T-cell (primary cell): ENCODE measurements around the gene ELOF1. TPM values are rescaled to one million over a fixed set of nuclear protein-coding genes. Genes with fewer than 3 reads are reported as not detected.
A peak's percentile ranks its signal among the peaks of the same experiment; 100 is the strongest.
"Not testable (repeated sequence)": the region's sequence is repeated elsewhere in the genome, so short reads cannot be mapped to it uniquely, and the experiment has no call there.

Source experiments
- ATAC-seq, 4 experiments: fragments of 200-7000 bp in 3 of 4; fragments of 150-1000 bp in 1 of 4; cut with Tn5 transposase; replicated peaks in 1 of 4; 1 replicate in 3 of 4; 2 replicates in 1 of 4; pipeline ENCODE4 v1.10.0; 2021; ENCODE audit warnings: moderate library complexity in 3 of 4, mild to moderate bottlenecking in 2 of 4, moderate number of reproducible peaks in 1 of 4
- CTCF ChIA-PET, 2 donors: fragments of 300-600 bp; sonication (Branson Sonifier 250); formaldehyde crosslinking; loops; one replicate each; lab custom pipeline; 2022; ENCODE audit warnings: antibody characterized with exemption in 2 of 2; lab: Charles Lee
- POLR2A ChIA-PET, 2 donors: fragments of 300-600 bp; sonication (Branson Sonifier 250); formaldehyde crosslinking; loops; one replicate each; lab custom pipeline; 2022; ENCODE audit warnings: antibody characterized with exemption in 2 of 2; lab: Charles Lee
- DNase-seq, 35 experiments: peaks; one replicate each; pipeline versions ENCODE4 v3.0.0 to v3.0.0-alpha.2; 2013 to 2023
- H3K27ac ChIP-seq: one replicate; pipeline ENCODE4 v1.5.1; 2013; ENCODE audit warnings: low read length
- H3K27me3 ChIP-seq, 2 experiments: replicated peaks in 1 of 2; 1 replicate in 1 of 2; 2 replicates in 1 of 2; pipeline versions ENCODE4 v1.6.1 to v1.7.0; 2013; ENCODE audit warnings: low read length in 1 of 2, mixed read lengths in 1 of 2; ENCODE audit not compliant: control insufficient read depth in 2 of 2, insufficient read depth in 2 of 2; ENCODE audit errors: extremely low read depth in 1 of 2
- H3K36me3 ChIP-seq, 2 donors: 1 replicate in 1 of 2; 2 replicates in 1 of 2; pipeline versions ENCODE4 v1.6.1 to v1.7.0; 2013; ENCODE audit warnings: low read length in 1 of 2; ENCODE audit not compliant: control insufficient read depth in 2 of 2, insufficient read depth in 1 of 2; ENCODE audit errors: extremely low read depth in 1 of 2
- H3K4me1 ChIP-seq, 2 experiments: 1 replicate in 1 of 2; 2 replicates in 1 of 2; pipeline versions ENCODE4 v1.6.1 to v1.7.0; 2013; ENCODE audit warnings: low read length in 2 of 2, mixed read lengths in 1 of 2; ENCODE audit not compliant: insufficient read depth in 2 of 2, control insufficient read depth in 1 of 2; ENCODE audit errors: extremely low read depth in 1 of 2
- H3K4me3 ChIP-seq, 2 donors: 1 replicate in 1 of 2; 2 replicates in 1 of 2; pipeline versions ENCODE4 v1.5.1 to v1.7.0; 2013; ENCODE audit warnings: mild to moderate bottlenecking in 2 of 2, low read length in 1 of 2, moderate library complexity in 1 of 2; ENCODE audit not compliant: control insufficient read depth in 1 of 2; ENCODE audit errors: extremely low read depth in 1 of 2
- H3K9me3 ChIP-seq: 2 replicates; pipeline ENCODE4 v1.7.0; 2013
- H3K27ac Mint-ChIP-seq, 2 donors: one replicate each; pipeline ENCODE4 v1.8.0; 2020 to 2021; ENCODE audit warnings: mild to moderate bottlenecking in 2 of 2, mixed read lengths in 2 of 2
- H3K27me3 Mint-ChIP-seq, 2 donors: one replicate each; pipeline ENCODE4 v1.8.0; 2021 to 2022; ENCODE audit warnings: mixed read lengths in 2 of 2
- H3K36me3 Mint-ChIP-seq: one replicate; pipeline ENCODE4 v1.8.0; 2021; ENCODE audit warnings: mixed read lengths
- H3K4me1 Mint-ChIP-seq, 3 donors: one replicate each; pipeline ENCODE4 v1.8.0; 2020 to 2022; ENCODE audit warnings: mixed read lengths in 3 of 3, mild to moderate bottlenecking in 1 of 3
- H3K4me3 Mint-ChIP-seq, 3 donors: one replicate each; pipeline ENCODE4 v1.8.0; 2020 to 2022; ENCODE audit warnings: mild to moderate bottlenecking in 3 of 3, mixed read lengths in 3 of 3, moderate library complexity in 3 of 3
- H3K9me3 Mint-ChIP-seq, 3 donors: one replicate each; pipeline ENCODE4 v1.8.0; 2020 to 2022; ENCODE audit warnings: mixed read lengths in 3 of 3
- WGBS: methylation state at CpG from one replicate; pipeline ENCODE4 v1.1.5; 2013; ENCODE audit warnings: missing lambda C conversion rate; ENCODE audit not compliant: insufficient coverage; 5-methylcytosine and 5-hydroxymethylcytosine counted together
- total RNA-seq, 35 experiments: library from RNA in 6 of 35; stranded (reverse) in 6 of 35; fragments of 120-200 nt in 1 of 35; gene quantifications; one replicate each; pipeline versions ENCODE4 v1.2.1 to v1.2.4 and lab custom pipeline; 2013 to 2026

The ELOF1 gene
- total RNA-seq, 5 donors from 2014 or later (not counting 1 experiment from before 2014, with no cell fraction given): 38.3 to 48.2 (median 46.6) TPM

- H3K4me1 ChIP-seq, H3K27me3 Mint-ChIP-seq, H3K36me3 Mint-ChIP-seq, H3K4me3 Mint-ChIP-seq, H3K9me3 Mint-ChIP-seq, H3K9me3 ChIP-seq, H3K27ac ChIP-seq, H3K36me3 ChIP-seq, POLR2A ChIA-PET, ATAC-seq, H3K27me3 ChIP-seq, H3K27ac Mint-ChIP-seq, H3K4me3 ChIP-seq, DNase-seq: not testable (repeated sequence)
- CTCF ChIA-PET: interaction anchor here in 1 of 2 donors (0.6 kb wide), 1 partner anchor 134 kb away, joined by 4 read pairs; no protein-coding TSS in a partner anchor
- H3K4me1 Mint-ChIP-seq: peaks cover under 1 to 11% (median 5%) of the 10 kb centered on the region in 3 donors
- WGBS: no CpG with 5 or more reads among the region's 5 CpGs
Measured at GRCh38 chr19:11565649-11565980, 6.6 kb upstream of the ELOF1 start.

- ATAC-seq, H3K36me3 ChIP-seq, CTCF ChIA-PET, H3K9me3 ChIP-seq, H3K27ac ChIP-seq, H3K4me3 ChIP-seq, H3K27me3 Mint-ChIP-seq, H3K4me3 Mint-ChIP-seq, H3K9me3 Mint-ChIP-seq, H3K27ac Mint-ChIP-seq, H3K36me3 Mint-ChIP-seq, DNase-seq, H3K27me3 ChIP-seq: not testable (repeated sequence)
- peaks cover 2 to 14% of the 10 kb centered on the region in 2 experiments for H3K4me1 ChIP-seq
- POLR2A ChIA-PET: interaction anchor here (0.5 to 1.1 kb wide), 3 partner anchors 11 to 141 kb away, joined by 3 to 4 read pairs (median 4); no protein-coding TSS in a partner anchor
- WGBS: 100% methylated on average over 1 of the region's 6 CpGs
- H3K4me1 Mint-ChIP-seq: peaks cover 10 to 19% (median 14%) of the 10 kb centered on the region in 3 donors
Measured at GRCh38 chr19:11564082-11564807, 5.2 kb upstream of the ELOF1 start.

GRCh38 chr19:11563532-11563931 is 4.5 kb upstream of the ELOF1 start:
- ChIA-PET POLR2A (interaction anchor here (0.6 to 1.1 kb wide), 3 partner anchors 12 to 446 kb away, joined by 4 to 5 read pairs (median 4); no protein-coding TSS in a partner anchor), CTCF (no interaction called here)
- no peak overlapping the region for H3K27ac Mint-ChIP-seq

GRCh38 chr19:11560404-11561051 is 1.5 kb upstream of the ELOF1 start:
- DNase-seq (peak in 32 of 35 experiments; percentile 18 to 83 (median 50)), ATAC-seq (peak in 2 of 4 experiments; percentile 18 to 50)
- H3K27ac Mint-ChIP-seq: peak overlapping the region; percentile 13 to 42
- H3K36me3 Mint-ChIP-seq: peaks cover 10% of the 10 kb centered on the region
- 18% methylated on average over 6 of the region's 9 CpGs for WGBS
- no peaks in the 10 kb centered on the region for H3K9me3 Mint-ChIP-seq
- CTCF ChIA-PET: interaction anchor here (0.7 to 1.4 kb wide), 8 partner anchors 18 to 27 kb away, joined by 3 to 10 read pairs (median 4); no protein-coding TSS in a partner anchor
- no peaks in the 10 kb centered on the region for H3K27me3 Mint-ChIP-seq
- H3K36me3 ChIP-seq: peaks cover 0 to under 1% of the 10 kb centered on the region in 2 donors
- no peaks in the 10 kb centered on the region for H3K9me3 ChIP-seq
- H3K4me3 ChIP-seq: no peak overlapping the region
- H3K27ac ChIP-seq: no peak overlapping the region
- no peaks in the 10 kb centered on the region for H3K27me3 ChIP-seq
- H3K4me1 Mint-ChIP-seq: peaks cover 39 to 43% (median 42%) of the 10 kb centered on the region in 3 donors
- H3K4me1 ChIP-seq: peaks cover 9 to 30% of the 10 kb centered on the region in 2 experiments
- peak overlapping the region; percentile 63 to 98 (median 86) for H3K4me3 Mint-ChIP-seq
- POLR2A ChIA-PET: no interaction called here

More at GRCh38 chr19:11563532-11563931, 4.5 kb upstream of the ELOF1 start:
- peaks cover 17 to 22% (median 17%) of the 10 kb centered on the region in 3 donors for H3K4me1 Mint-ChIP-seq
- no peak overlapping the region for H3K27ac ChIP-seq
- H3K27me3 ChIP-seq: no peaks in the 10 kb centered on the region
- peaks cover 0 to 5% of the 10 kb centered on the region in 2 donors for H3K36me3 ChIP-seq
- no peaks in the 10 kb centered on the region for H3K9me3 Mint-ChIP-seq
- no peak overlapping the region for H3K4me3 Mint-ChIP-seq
- H3K36me3 Mint-ChIP-seq: peaks cover 3% of the 10 kb centered on the region
- H3K27me3 Mint-ChIP-seq: no peaks in the 10 kb centered on the region
- peaks cover 2 to 16% of the 10 kb centered on the region in 2 experiments for H3K4me1 ChIP-seq
- H3K9me3 ChIP-seq: no peaks in the 10 kb centered on the region
- H3K4me3 ChIP-seq: no peak overlapping the region
- DNase-seq (no peak), ATAC-seq (no peak)
- WGBS: 87% methylated on average over 5 of the region's 8 CpGs

GRCh38 chr19:11556634-11557420 is 2.2 kb downstream of the ELOF1 start:
- Mint-ChIP-seq H3K27me3 (no peaks in the 10 kb centered on the region), H3K4me1 (peaks cover 44 to 49% (median 48%) of the 10 kb centered on the region in 3 donors), H3K27ac (peak overlapping the region in 1 of 2 donors; percentile 3), H3K4me3 (peak overlapping the region; percentile 64 to 96 (median 86)), H3K9me3 (no peaks in the 10 kb centered on the region), H3K36me3 (peaks cover 25% of the 10 kb centered on the region)
- Histone ChIP-seq H3K4me1 (peaks cover 9 to 44% of the 10 kb centered on the region in 2 experiments), H3K4me3 (no peak overlapping the region), H3K27me3 (no peaks in the 10 kb centered on the region), H3K9me3 (no peaks in the 10 kb centered on the region), H3K27ac (no peak overlapping the region), H3K36me3 (peaks cover 9 to 33% of the 10 kb centered on the region in 2 donors)
- WGBS: 80% methylated on average over 1 of the region's 4 CpGs
- ChIA-PET POLR2A (interaction anchor here in 1 of 2 donors (0.6 kb wide), 1 partner anchor 622 kb away, joined by 6 read pairs; no protein-coding TSS in a partner anchor), CTCF (no interaction called here)
- no peak for DNase-seq
- ATAC-seq: no peak

- H3K27me3 Mint-ChIP-seq: no peaks in the 10 kb centered on the region
- Histone ChIP-seq H3K27me3 (no peaks in the 10 kb centered on the region), H3K4me3 (no peak overlapping the region), H3K4me1 (peaks cover 7 to 42% of the 10 kb centered on the region in 2 experiments), H3K36me3 (peaks cover 9 to 37% of the 10 kb centered on the region in 2 donors), H3K9me3 (no peaks in the 10 kb centered on the region), H3K27ac (no peak overlapping the region)
- 89% methylated on average over 4 of the region's 6 CpGs for WGBS
- H3K27ac Mint-ChIP-seq: peak overlapping the region in 1 of 2 donors; percentile 19
- ATAC-seq (no peak), DNase-seq (no peak)
- POLR2A ChIA-PET: no interaction called here
- H3K4me3 Mint-ChIP-seq: peak overlapping the region in 2 of 3 donors; percentile 4 to 30
- H3K36me3 Mint-ChIP-seq: peaks cover 25% of the 10 kb centered on the region
- H3K9me3 Mint-ChIP-seq: no peaks in the 10 kb centered on the region
- CTCF ChIA-PET: no interaction called here
- peaks cover 36 to 44% (median 42%) of the 10 kb centered on the region in 3 donors for H3K4me1 Mint-ChIP-seq
Measured at GRCh38 chr19:11555246-11555645, 3.8 kb downstream of the ELOF1 start.
